HEK293 (cell line): Measurements from ENCODE around the gene TRAPPC6A.

ENCODE experiments used
- CTCF ChIP-seq: fragments of 450-650 bp; formaldehyde crosslinking; IDR thresholded peaks from 2 replicates; pipeline ENCODE4 v1.5.1; 2016; ENCODE audit warnings: missing biosample characterization, missing genetic modification characterization
- PBX3 ChIP-seq: sonication (generic); formaldehyde crosslinking; IDR thresholded peaks from 2 replicates; pipeline ENCODE4 v1.8.1; 2022; ENCODE audit warnings: mild to moderate bottlenecking, moderate library complexity, missing genetic modification reagents
- REST ChIP-seq: fragments of 450-650 bp; formaldehyde crosslinking; IDR thresholded peaks from 2 replicates; pipeline ENCODE4 v1.5.1; 2016; ENCODE audit warnings: missing biosample characterization, missing genetic modification characterization
- SETDB1 ChIP-seq: IDR thresholded peaks from one replicate; pipeline ENCODE4 v1.6.1; 2017; ENCODE audit warnings: mild to moderate bottlenecking, low read length, moderate library complexity, mixed read lengths; ENCODE audit not compliant: insufficient read length
- YY1 ChIP-seq: fragments of 450-650 bp; formaldehyde crosslinking; IDR thresholded peaks from 2 replicates; pipeline ENCODE4 v1.5.1; 2018; ENCODE audit warnings: missing biosample characterization, missing genetic modification characterization
- ZNF324 ChIP-seq: fragments of 450-650 bp; formaldehyde crosslinking; IDR thresholded peaks from 2 replicates; pipeline ENCODE4 v1.5.1; 2016; ENCODE audit warnings: missing biosample characterization, missing genetic modification characterization
- ZNF510 ChIP-seq: fragments of 450-650 bp; formaldehyde crosslinking; IDR thresholded peaks from 2 replicates; pipeline ENCODE4 v1.5.1; 2018; ENCODE audit warnings: mild to moderate bottlenecking, missing genetic modification characterization, missing biosample characterization; ENCODE audit not compliant: insufficient replicate concordance
- ZNF707 ChIP-seq: fragments of 450-650 bp; formaldehyde crosslinking; IDR thresholded peaks from 2 replicates; pipeline ENCODE4 v1.5.1; 2016; ENCODE audit warnings: missing biosample characterization, missing genetic modification characterization
- ZNF768 ChIP-seq: fragments of 450-650 bp; formaldehyde crosslinking; IDR thresholded peaks from 2 replicates; pipeline ENCODE4 v1.5.1; 2018; ENCODE audit warnings: missing biosample characterization, mild to moderate bottlenecking, missing genetic modification characterization
- ZNF777 ChIP-seq: fragments of 450-650 bp; formaldehyde crosslinking; IDR thresholded peaks from 2 replicates; pipeline ENCODE4 v1.5.1; 2017; ENCODE audit warnings: missing biosample characterization, missing genetic modification characterization, borderline replicate concordance
- TF ChIP-seq, protein P1 (sequence below): fragments of 450-650 bp; formaldehyde crosslinking; IDR thresholded peaks from 2 replicates; pipeline ENCODE4 v1.5.1; 2016; ENCODE audit warnings: missing biosample characterization, missing genetic modification characterization, borderline replicate concordance

GRCh38 chr19:45119582-45119981 lies 58.5 kb downstream of the TRAPPC6A start:
- TF ChIP-seq ZNF510 (no peak), ZNF707 (tag by site-specific recombination) (no peak), CTCF (tag by site-specific recombination) (no peak), SETDB1 (no peak), PBX3 (CRISPR knock-in tag) (no peak), ZNF324 (tag by site-specific recombination) (no peak), REST (tag by site-specific recombination) (no peak), ZNF768 (tag by site-specific recombination) (no peak), ZNF777 (no peak), YY1 (tag by site-specific recombination) (no peak)
- TF ChIP-seq, protein P1, sequence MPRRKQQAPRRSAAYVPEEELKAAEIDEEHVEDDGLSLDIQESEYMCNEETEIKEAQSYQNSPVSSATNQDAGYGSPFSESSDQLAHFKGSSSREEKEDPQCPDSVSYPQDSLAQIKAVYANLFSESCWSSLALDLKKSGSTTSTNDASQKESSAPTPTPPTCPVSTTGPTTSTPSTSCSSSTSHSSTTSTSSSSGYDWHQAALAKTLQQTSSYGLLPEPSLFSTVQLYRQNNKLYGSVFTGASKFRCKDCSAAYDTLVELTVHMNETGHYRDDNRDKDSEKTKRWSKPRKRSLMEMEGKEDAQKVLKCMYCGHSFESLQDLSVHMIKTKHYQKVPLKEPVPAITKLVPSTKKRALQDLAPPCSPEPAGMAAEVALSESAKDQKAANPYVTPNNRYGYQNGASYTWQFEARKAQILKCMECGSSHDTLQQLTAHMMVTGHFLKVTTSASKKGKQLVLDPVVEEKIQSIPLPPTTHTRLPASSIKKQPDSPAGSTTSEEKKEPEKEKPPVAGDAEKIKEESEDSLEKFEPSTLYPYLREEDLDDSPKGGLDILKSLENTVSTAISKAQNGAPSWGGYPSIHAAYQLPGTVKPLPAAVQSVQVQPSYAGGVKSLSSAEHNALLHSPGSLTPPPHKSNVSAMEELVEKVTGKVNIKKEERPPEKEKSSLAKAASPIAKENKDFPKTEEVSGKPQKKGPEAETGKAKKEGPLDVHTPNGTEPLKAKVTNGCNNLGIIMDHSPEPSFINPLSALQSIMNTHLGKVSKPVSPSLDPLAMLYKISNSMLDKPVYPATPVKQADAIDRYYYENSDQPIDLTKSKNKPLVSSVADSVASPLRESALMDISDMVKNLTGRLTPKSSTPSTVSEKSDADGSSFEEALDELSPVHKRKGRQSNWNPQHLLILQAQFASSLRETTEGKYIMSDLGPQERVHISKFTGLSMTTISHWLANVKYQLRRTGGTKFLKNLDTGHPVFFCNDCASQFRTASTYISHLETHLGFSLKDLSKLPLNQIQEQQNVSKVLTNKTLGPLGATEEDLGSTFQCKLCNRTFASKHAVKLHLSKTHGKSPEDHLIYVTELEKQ, result no peak
